ENCODE data around the gene FKBP5.

FKBP5 gene

DNA sequence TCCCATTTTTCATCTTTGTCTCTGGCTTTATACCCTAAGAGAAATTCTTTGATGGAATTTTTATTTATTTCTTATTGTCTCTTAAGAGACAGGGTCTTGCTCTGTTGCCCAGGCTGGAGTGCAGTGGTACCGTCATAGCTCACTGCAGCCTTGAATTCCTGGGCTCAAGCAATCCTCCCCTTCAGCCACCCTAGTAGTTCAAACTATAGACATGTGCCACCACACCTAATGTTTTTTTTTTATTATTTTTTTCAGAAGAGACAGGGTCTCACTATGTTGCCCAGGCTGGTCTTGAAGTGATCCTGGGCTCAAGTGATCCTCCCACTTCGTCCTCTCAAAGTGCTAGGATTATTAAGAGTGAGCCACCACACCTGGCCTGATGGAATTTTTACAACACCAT is 40.5 kb downstream of the FKBP5 start:
- in situ Hi-C loops (cut with HindIII; ENCODE audit: low sequenced_read_pairs), result no loop called here
- DNase-seq (ENCODE audit: low read depth, low spot score), result no peak
- no peak overlapping the region for H3K4me3 ChIP-seq (ENCODE audit: low read depth, low read length)
- TF ChIP-seq, protein P1, sequence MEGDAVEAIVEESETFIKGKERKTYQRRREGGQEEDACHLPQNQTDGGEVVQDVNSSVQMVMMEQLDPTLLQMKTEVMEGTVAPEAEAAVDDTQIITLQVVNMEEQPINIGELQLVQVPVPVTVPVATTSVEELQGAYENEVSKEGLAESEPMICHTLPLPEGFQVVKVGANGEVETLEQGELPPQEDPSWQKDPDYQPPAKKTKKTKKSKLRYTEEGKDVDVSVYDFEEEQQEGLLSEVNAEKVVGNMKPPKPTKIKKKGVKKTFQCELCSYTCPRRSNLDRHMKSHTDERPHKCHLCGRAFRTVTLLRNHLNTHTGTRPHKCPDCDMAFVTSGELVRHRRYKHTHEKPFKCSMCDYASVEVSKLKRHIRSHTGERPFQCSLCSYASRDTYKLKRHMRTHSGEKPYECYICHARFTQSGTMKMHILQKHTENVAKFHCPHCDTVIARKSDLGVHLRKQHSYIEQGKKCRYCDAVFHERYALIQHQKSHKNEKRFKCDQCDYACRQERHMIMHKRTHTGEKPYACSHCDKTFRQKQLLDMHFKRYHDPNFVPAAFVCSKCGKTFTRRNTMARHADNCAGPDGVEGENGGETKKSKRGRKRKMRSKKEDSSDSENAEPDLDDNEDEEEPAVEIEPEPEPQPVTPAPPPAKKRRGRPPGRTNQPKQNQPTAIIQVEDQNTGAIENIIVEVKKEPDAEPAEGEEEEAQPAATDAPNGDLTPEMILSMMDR (IDR thresholded peaks at IDR 0.05; ENCODE audit: low read depth, low read length), result no peak

DNA sequence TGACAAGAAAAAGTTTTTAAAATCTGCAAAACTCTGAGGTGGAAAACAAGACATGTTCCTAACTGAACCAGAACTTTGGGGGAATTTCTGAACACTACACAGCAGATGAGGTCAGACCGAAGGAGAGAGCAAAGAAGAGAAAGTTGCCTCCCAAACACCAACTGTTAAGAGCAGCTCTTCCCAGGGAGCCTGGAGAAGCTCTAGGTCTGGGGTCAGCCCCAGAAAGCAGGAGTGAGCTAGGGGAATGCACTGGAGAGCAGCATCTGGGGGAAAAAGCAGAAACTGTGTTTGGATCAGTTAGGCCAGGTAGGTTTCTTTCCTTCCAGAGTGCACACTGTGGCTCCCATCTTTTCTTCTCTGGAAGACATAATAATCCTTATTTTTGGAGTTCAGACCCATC is 41.3 kb downstream of the FKBP5 start:
- TF ChIP-seq, protein P1 (IDR thresholded peaks at IDR 0.05; ENCODE audit: low read depth, low read length), result no peak
- in situ Hi-C loops (cut with HindIII; ENCODE audit: low sequenced_read_pairs), result no loop called here
- no peak for DNase-seq (ENCODE audit: low read depth, low spot score)

DNA sequence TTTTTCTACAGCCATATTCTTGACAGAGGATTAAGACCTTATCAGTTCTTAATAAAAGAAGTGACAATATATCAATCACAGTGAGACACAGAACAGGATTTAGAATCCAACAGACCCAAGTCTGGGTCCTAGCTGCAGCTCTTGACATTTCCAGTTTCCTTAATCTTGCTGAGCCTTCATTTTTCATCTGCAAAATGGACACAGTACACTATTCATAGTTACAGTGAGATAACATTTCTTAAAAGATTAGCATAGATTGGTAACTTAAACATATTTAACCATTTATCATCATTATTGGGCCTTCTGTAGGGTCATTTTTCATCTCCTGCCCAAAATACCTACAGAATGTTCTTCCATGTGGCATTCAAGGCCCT is 45.6 kb downstream of the FKBP5 start:
- TF ChIP-seq, protein P1 (IDR thresholded peaks at IDR 0.05; ENCODE audit: low read depth, low read length), result no peak
- in situ Hi-C loops (cut with HindIII; ENCODE audit: low sequenced_read_pairs), result no loop called here
- H3K4me3 ChIP-seq (ENCODE audit: low read depth, low read length), result no peak overlapping the region
- no peak for DNase-seq (ENCODE audit: low read depth, low spot score)

More for the DNA sequence above, 41.3 kb downstream of the FKBP5 start:
- no peak overlapping the region for H3K4me3 ChIP-seq (ENCODE audit: low read depth, low read length)

DNA sequence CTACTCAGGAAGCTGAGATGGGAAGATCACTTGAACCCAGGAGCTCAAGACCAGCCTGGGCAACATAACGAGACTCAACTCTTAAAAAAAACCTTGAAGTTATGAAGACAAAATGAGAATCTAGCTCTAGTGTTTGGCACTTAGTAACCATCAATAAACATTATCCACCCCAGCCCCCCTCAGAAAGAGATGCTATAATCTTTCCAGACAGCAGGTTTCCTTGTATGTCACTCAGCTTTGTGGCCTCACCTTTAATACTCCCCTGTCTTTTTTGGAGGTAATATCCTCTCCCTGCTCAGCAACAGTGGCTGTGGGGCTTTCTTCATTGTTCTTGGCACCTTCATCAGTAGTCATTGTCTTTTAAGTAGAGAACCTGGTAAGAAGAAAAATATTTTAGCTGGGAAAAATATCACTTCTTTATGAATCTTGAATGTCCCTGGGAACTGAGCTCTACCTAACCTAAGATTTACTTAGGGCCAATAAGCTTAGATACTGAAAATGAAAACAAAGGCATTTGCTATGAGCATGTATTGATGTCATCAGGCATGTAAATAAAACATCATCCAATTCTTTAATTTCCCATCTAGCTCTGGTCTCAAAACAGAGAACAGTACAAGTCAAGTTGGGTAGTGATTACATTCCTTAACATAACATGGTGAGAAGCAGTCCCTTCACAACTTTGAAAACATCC is 46.1 kb downstream of the FKBP5 start:
- no peak overlapping the region for H3K4me3 ChIP-seq (ENCODE audit: low read depth, low read length)
- no peak for DNase-seq (ENCODE audit: low read depth, low spot score)
- TF ChIP-seq, protein P1 (IDR thresholded peaks at IDR 0.05; ENCODE audit: low read depth, low read length), result no peak
- in situ Hi-C loops (cut with HindIII; ENCODE audit: low sequenced_read_pairs), result no loop called here

DNA sequence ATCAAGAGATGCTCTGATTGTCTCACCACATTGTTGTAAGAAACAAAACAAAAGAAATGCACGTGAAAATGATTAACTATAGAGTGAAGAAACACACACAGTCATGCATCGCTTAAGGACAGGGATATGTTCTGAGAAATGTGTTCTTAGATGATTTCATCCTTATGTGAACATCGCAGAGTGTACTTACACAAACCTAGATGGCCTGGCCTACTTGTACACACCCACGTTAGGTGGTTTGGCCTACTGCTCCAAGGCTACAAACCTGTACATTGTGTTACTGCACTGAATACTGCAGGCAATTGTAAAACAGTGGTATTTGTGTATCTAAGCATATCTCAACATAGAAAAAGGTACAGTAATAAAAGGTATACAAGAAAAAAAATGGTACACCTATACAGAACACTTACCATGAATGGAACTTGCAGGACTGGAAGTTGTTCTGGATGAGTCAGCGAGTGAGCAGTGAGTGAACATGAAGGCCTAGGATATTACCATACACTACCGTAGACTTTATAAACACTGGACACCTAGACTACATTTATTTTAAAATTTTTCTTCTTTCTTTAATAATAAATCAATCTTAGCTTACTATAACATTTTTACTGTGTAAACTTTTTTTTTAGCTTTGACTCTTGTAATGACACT is 48.6 kb downstream of the FKBP5 start:
- TF ChIP-seq, protein P1 (IDR thresholded peaks at IDR 0.05; ENCODE audit: low read depth, low read length), result no peak
- in situ Hi-C loops (cut with HindIII; ENCODE audit: low sequenced_read_pairs), result no loop called here
- DNase-seq (ENCODE audit: low read depth, low spot score), result no peak
- no peak overlapping the region for H3K4me3 ChIP-seq (ENCODE audit: low read depth, low read length)

DNA sequence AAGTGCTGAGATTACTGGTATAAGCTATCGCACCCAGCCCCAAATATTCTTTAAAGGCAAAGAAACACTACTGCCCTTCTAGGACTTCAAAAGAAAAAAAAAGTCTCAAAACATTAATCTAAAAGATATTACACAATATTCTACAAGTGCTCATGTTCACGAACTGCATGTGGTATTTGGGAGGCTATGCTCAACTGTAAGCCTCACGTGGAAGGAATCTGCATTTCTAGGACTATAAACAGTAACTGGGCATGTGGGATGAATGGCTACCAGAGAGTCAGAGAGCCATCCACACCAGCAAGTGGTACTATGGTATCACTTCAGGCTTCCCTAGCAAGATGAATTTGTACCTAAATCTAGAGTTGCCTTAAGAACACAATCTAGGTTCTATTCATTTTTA is 50.0 kb downstream of the FKBP5 start:
- DNase-seq (ENCODE audit: low read depth, low spot score), result no peak
- TF ChIP-seq, protein P1 (IDR thresholded peaks at IDR 0.05; ENCODE audit: low read depth, low read length), result no peak
- in situ Hi-C loops (cut with HindIII; ENCODE audit: low sequenced_read_pairs), result no loop called here
- H3K4me3 ChIP-seq (ENCODE audit: low read depth, low read length), result no peak overlapping the region

Measured in astrocyte of the spinal cord (primary cell).